ENCODE measurements around the gene SAMD1. TPM values are rescaled to one million over a fixed set of nuclear protein-coding genes. Genes with fewer than 3 reads are reported as not detected.

SAMD1 gene
- total RNA-seq, 2 donors from 2014 or later = 25.4 to 48.2 TPM

DNA sequence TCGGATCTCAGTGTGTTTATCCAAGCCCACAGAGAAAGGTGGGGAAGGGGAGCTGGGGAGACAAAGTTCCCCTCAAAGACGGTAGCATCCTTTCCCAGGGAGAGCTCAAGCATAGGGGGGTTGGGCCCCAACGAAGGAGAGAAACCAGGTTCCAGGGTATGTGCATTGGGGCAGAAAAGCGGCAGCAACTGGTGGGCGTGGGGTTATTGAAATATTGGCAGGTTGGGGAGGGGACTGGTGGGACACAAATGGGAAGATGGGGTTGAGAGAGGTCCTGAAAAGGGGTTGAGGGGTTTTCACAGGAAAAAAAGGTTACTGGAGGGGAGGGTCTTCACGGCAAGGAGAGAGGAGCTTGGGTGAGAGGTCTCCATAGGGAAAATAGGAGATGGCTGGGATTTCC lies 44.8 kb upstream of the SAMD1 start:
- TF ChIP-seq, protein P1, sequence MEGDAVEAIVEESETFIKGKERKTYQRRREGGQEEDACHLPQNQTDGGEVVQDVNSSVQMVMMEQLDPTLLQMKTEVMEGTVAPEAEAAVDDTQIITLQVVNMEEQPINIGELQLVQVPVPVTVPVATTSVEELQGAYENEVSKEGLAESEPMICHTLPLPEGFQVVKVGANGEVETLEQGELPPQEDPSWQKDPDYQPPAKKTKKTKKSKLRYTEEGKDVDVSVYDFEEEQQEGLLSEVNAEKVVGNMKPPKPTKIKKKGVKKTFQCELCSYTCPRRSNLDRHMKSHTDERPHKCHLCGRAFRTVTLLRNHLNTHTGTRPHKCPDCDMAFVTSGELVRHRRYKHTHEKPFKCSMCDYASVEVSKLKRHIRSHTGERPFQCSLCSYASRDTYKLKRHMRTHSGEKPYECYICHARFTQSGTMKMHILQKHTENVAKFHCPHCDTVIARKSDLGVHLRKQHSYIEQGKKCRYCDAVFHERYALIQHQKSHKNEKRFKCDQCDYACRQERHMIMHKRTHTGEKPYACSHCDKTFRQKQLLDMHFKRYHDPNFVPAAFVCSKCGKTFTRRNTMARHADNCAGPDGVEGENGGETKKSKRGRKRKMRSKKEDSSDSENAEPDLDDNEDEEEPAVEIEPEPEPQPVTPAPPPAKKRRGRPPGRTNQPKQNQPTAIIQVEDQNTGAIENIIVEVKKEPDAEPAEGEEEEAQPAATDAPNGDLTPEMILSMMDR (IDR thresholded peaks at IDR 0.05) = no peak
- TF ChIP-seq POLR2A (IDR thresholded peaks at IDR 0.05) = no peak
- no peak for TF ChIP-seq POLR2AphosphoS5 (IDR thresholded peaks at IDR 0.05)
- Histone ChIP-seq H3K36me3 (no peaks in the 10 kb centered on the region), H3K27me3 (replicated peaks; ENCODE audit: insufficient read depth) (no peaks in the 10 kb centered on the region), H3K9me3 (no peaks in the 10 kb centered on the region), H3K4me3 (no peak overlapping the region), H3K4me1 (replicated peaks) (peaks cover 11% of the 10 kb centered on the region), H3K27ac (no peak overlapping the region)
- WGBS = 26% methylated on average over 6 of the region's 6 CpGs
- intact Hi-C loops (cut with DNase I) = loop anchor here (5.0 kb wide), 2 partner anchors 272 to 382 kb away; partner anchors contain the start of gene DNAJB1
- no peak for DNase-seq (ENCODE audit: low spot score)

DNA sequence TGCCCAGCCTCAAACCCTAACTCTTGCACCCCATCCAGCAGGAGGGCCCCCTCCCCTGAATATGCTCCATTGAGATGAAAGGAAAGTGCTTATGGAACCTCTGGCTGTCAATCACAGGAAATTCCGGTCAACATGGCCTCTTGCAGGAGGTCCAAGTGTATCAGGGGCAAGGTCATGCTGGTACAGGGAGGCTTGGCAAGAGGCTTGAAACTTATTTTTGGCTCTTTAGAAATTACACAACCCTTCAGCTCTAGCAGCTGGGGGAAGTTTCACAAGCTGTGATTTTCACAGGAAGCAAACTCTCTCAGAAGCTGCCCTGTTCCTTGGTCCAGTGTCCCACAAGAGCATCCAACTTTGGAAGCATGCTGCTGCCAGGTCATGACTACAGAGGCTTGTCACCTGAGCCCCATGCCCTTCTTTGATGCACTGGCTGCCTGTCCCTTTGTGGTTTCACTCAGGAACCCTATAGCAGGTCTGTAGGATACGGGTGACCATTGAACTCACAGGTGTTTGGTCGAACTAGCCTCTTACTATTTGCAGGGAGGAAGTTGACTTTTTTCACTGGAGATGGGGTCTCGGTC lies 37.5 kb upstream of the SAMD1 start:
- intact Hi-C loops (cut with DNase I) = no loop called here
- no peaks in the 10 kb centered on the region for H3K9me3 ChIP-seq
- no peak overlapping the region for H3K27ac ChIP-seq
- no peaks in the 10 kb centered on the region for H3K4me1 ChIP-seq (replicated peaks)
- H3K36me3 ChIP-seq = no peaks in the 10 kb centered on the region
- TF ChIP-seq POLR2AphosphoS5 (IDR thresholded peaks at IDR 0.05) (no peak), POLR2A (IDR thresholded peaks at IDR 0.05) (no peak)
- TF ChIP-seq, protein P1 (IDR thresholded peaks at IDR 0.05) = no peak
- H3K27me3 ChIP-seq (replicated peaks; ENCODE audit: insufficient read depth) = no peaks in the 10 kb centered on the region
- H3K4me3 ChIP-seq = no peak overlapping the region
- WGBS = 76% methylated on average over 4 of the region's 4 CpGs
- DNase-seq (ENCODE audit: low spot score) = no peak

DNA sequence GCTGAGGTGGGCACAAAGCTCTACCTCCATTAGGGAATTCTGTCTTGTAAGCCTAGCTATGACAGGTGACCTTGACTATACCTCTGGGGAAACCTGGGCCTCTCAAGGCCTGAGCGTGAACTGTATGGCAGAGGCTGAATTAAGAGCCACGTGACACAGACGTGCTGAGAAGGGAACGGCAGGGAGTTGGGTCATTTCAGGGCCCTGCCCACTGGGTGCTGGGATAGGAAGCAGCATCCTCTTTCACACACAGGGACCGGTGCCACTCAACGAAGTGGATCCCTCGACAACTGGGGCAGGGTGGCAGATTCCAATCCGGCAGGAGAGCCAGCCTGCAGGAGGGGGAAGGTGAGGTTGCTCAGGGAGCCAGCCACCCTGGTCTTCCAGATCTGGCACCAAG lies 36.6 kb upstream of the SAMD1 start:
- no peak for DNase-seq (ENCODE audit: low spot score)
- H3K27ac ChIP-seq = no peak overlapping the region
- TF ChIP-seq POLR2AphosphoS5 (IDR thresholded peaks at IDR 0.05) (no peak), POLR2A (IDR thresholded peaks at IDR 0.05) (no peak)
- TF ChIP-seq, protein P1 (IDR thresholded peaks at IDR 0.05) = no peak
- no peaks in the 10 kb centered on the region for H3K4me1 ChIP-seq (replicated peaks)
- intact Hi-C loops (cut with DNase I) = no loop called here
- H3K27me3 ChIP-seq (replicated peaks; ENCODE audit: insufficient read depth) = no peaks in the 10 kb centered on the region
- no peak overlapping the region for H3K4me3 ChIP-seq
- no peaks in the 10 kb centered on the region for H3K36me3 ChIP-seq
- H3K9me3 ChIP-seq = no peaks in the 10 kb centered on the region
- 88% methylated on average over 8 of the region's 8 CpGs for WGBS

DNA sequence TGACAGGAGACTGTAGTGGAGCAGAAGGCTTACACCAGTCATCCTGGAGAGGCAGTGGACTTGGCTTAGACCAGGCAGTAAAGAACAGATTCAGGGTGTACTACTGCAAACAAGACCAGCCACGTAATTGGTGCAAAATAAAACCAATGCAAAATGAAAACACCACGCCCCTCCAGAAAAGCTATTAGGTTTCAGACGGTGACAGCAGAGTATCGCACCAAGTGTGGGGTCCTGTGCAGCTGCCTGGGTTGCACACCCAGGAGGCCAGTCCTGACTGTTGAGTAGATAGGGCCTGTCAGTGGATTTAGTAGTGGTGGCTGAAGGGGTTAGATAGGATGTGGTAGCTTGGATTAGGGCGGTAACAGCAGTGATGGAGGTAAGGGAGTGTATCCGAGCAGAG lies 32.4 kb upstream of the SAMD1 start:
- no peak overlapping the region for H3K4me3 ChIP-seq
- H3K36me3 ChIP-seq = no peaks in the 10 kb centered on the region
- H3K4me1 ChIP-seq (replicated peaks) = no peaks in the 10 kb centered on the region
- intact Hi-C loops (cut with DNase I) = no loop called here
- no peaks in the 10 kb centered on the region for H3K9me3 ChIP-seq
- TF ChIP-seq, protein P1 (IDR thresholded peaks at IDR 0.05) = no peak
- TF ChIP-seq POLR2A (IDR thresholded peaks at IDR 0.05) = no peak
- TF ChIP-seq POLR2AphosphoS5 (IDR thresholded peaks at IDR 0.05) = no peak
- 88% methylated on average over 6 of the region's 6 CpGs for WGBS
- DNase-seq (ENCODE audit: low spot score) = no peak
- H3K27ac ChIP-seq = no peak overlapping the region
- no peaks in the 10 kb centered on the region for H3K27me3 ChIP-seq (replicated peaks; ENCODE audit: insufficient read depth)

DNA sequence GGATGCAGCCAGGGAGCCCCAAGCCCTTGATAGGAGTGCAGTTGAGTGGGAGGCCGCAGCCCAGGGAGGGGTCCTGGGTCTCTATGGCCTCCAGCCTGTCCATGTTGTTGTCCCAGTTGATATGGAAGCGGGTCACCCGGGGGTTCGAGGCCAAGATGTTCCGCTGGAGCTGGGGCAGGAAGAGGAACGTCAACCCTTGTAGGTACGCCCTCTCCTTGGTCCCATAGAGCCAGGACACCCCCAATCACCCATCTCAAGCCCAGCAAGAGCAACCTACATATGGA lies 29.9 kb upstream of the SAMD1 start:
- Histone ChIP-seq H3K4me3 (no peak overlapping the region), H3K27ac (no peak overlapping the region), H3K27me3 (replicated peaks; ENCODE audit: insufficient read depth) (no peaks in the 10 kb centered on the region), H3K4me1 (replicated peaks) (peaks cover 2% of the 10 kb centered on the region), H3K36me3 (no peaks in the 10 kb centered on the region), H3K9me3 (no peaks in the 10 kb centered on the region)
- TF ChIP-seq POLR2A (IDR thresholded peaks at IDR 0.05) = no peak
- TF ChIP-seq, protein P1 (IDR thresholded peaks at IDR 0.05) = no peak
- no peak for TF ChIP-seq POLR2AphosphoS5 (IDR thresholded peaks at IDR 0.05)
- DNase-seq (ENCODE audit: low spot score) = no peak
- intact Hi-C loops (cut with DNase I) = no loop called here
- 92% methylated on average over 7 of the region's 7 CpGs for WGBS

Data from prostate gland (tissue), 2 donors.